Hepatocyte (in vitro differentiated cells): ENCODE data around the gene MT1M. TPM values are rescaled to one million over a fixed set of nuclear protein-coding genes. Genes with fewer than 3 reads are reported as not detected.

Source experiments
- DNase-seq: peaks from one replicate; pipeline ENCODE4 v3.0.0-alpha.2; 2016; ENCODE audit warnings: low spot score
- H2AFZ ChIP-seq: fragments of 200-600 bp; sonication (generic); 2 replicates; pipeline ENCODE4 v1.6.0; 2016; ENCODE audit warnings: antibody characterized with exemption, mild to moderate bottlenecking
- H3K27ac ChIP-seq: fragments of 200-600 bp; sonication (generic); 2 replicates; pipeline ENCODE4 v1.5.1; 2016; ENCODE audit warnings: mild to moderate bottlenecking
- H3K27me3 ChIP-seq: fragments of 200-600 bp; sonication (generic); 2 replicates; pipeline ENCODE4 v1.6.1; 2016
- H3K36me3 ChIP-seq: fragments of 200-600 bp; sonication (generic); replicated peaks from 2 replicates; pipeline ENCODE4 v1.5.1; 2016; ENCODE audit warnings: low read depth; ENCODE audit not compliant: insufficient read depth
- H3K4me1 ChIP-seq: fragments of 200-600 bp; sonication (generic); 2 replicates; pipeline ENCODE4 v1.5.1; 2016; ENCODE audit warnings: mild to moderate bottlenecking, moderate library complexity; ENCODE audit not compliant: insufficient read depth
- H3K4me2 ChIP-seq: fragments of 200-600 bp; sonication (generic); 2 replicates; pipeline ENCODE4 v1.6.0; 2016
- H3K4me3 ChIP-seq: fragments of 200-600 bp; sonication (generic); 2 replicates; pipeline ENCODE4 v1.5.1; 2016; ENCODE audit warnings: mild to moderate bottlenecking
- H3K79me2 ChIP-seq: fragments of 200-600 bp; sonication (generic); 2 replicates; pipeline ENCODE4 v1.6.0; 2017; ENCODE audit warnings: mild to moderate bottlenecking
- H3K9me2 ChIP-seq: fragments of 200-600 bp; sonication (generic); replicated peaks from 2 replicates; pipeline ENCODE4 v1.6.0; 2017; ENCODE audit warnings: mild to moderate bottlenecking; ENCODE audit not compliant: insufficient read depth
- H3K9me3 ChIP-seq: fragments of 200-600 bp; sonication (generic); 2 replicates; pipeline ENCODE4 v1.5.1; 2016; ENCODE audit warnings: low read depth, mild to moderate bottlenecking
- H4K20me1 ChIP-seq: fragments of 200-600 bp; sonication (generic); 2 replicates; pipeline ENCODE4 v1.6.0; 2016; ENCODE audit warnings: mild to moderate bottlenecking; ENCODE audit not compliant: insufficient read depth, poor library complexity, severe bottlenecking
- CTCF ChIP-seq: fragments of 200-600 bp; sonication (generic); IDR thresholded peaks from 2 replicates; pipeline ENCODE4 v1.5.1; 2016; ENCODE audit warnings: antibody characterized with exemption, mild to moderate bottlenecking; ENCODE audit not compliant: poor library complexity
- EZH2 ChIP-seq: fragments of 200-600 bp; sonication (generic); IDR thresholded peaks from 2 replicates; pipeline ENCODE4 v1.6.1; 2016; ENCODE audit warnings: antibody characterized with exemption, mild to moderate bottlenecking, borderline replicate concordance
- EZH2phosphoT487 ChIP-seq: fragments of 200-600 bp; sonication (generic); IDR thresholded peaks from one replicate; pipeline ENCODE4 v1.6.1; 2018; ENCODE audit warnings: antibody characterized with exemption, mild to moderate bottlenecking, low read depth, moderate library complexity; ENCODE audit not compliant: unreplicated experiment, severe bottlenecking
- WGBS: methylation state at CpG from one replicate; pipeline ENCODE4 v1.1.6; 2016; ENCODE audit warnings: low lambda C conversion rate; ENCODE audit errors: missing lambda C conversion rate; 5-methylcytosine and 5-hydroxymethylcytosine counted together
- polyA plus RNA-seq: library from polyadenylated mRNA; unstranded; fragments of >200 nt; fragmentation: Nextera tagmentation; extraction: Ambion mirVana; gene quantifications from 2 replicates; pipeline ENCODE4 v1.2.1, GENCODE V29; 2016
- total RNA-seq: library from RNA; depleted of rRNA; stranded (reverse); fragments of >200 nt; gene quantifications from 2 replicates; pipeline ENCODE4 v1.2.3, GENCODE V29; 2014

MT1M gene
- total and polyA plus RNA-seq, 2 experiments from 2014 or later: 0.60 TPM; not detected in 1

GRCh38 chr16:56609463-56609921, 23.0 kb upstream of the MT1M start:
- Histone ChIP-seq H3K4me3 (peak overlapping the region; percentile 6), H3K27me3 (peaks cover 4% of the 10 kb centered on the region), H3K4me1 (peaks cover 26% of the 10 kb centered on the region), H3K9me2 (no peaks in the 10 kb centered on the region), H3K79me2 (no peaks in the 10 kb centered on the region), H4K20me1 (no peaks in the 10 kb centered on the region), H3K36me3 (no peaks in the 10 kb centered on the region), H3K4me2 (peak overlapping the region; percentile 82), H3K9me3 (no peaks in the 10 kb centered on the region), H3K27ac (peak overlapping the region; percentile 12), H2AFZ (no peak overlapping the region)
- no peak for TF ChIP-seq EZH2
- TF ChIP-seq EZH2phosphoT487: no peak
- TF ChIP-seq CTCF: no peak
- peak; percentile 72 for DNase-seq
- WGBS: 6% methylated on average over 6 of the region's 6 CpGs

GRCh38 chr16:56610017-56610608, 22.3 kb upstream of the MT1M start:
- Histone ChIP-seq H2AFZ (no peak overlapping the region), H3K27me3 (peaks cover 4% of the 10 kb centered on the region), H3K36me3 (no peaks in the 10 kb centered on the region), H3K79me2 (no peaks in the 10 kb centered on the region), H3K27ac (peak overlapping the region; percentile 12), H3K4me2 (peak overlapping the region; percentile 82), H4K20me1 (no peaks in the 10 kb centered on the region), H3K4me3 (no peak overlapping the region), H3K4me1 (peaks cover 26% of the 10 kb centered on the region), H3K9me2 (no peaks in the 10 kb centered on the region), H3K9me3 (no peaks in the 10 kb centered on the region)
- TF ChIP-seq EZH2phosphoT487 (no peak), CTCF (no peak), EZH2 (no peak)
- 17% methylated on average over 10 of the region's 10 CpGs for WGBS
- peak; percentile 49 for DNase-seq

GRCh38 chr16:56610609-56611111, 21.8 kb upstream of the MT1M start:
- Histone ChIP-seq H3K9me2 (no peaks in the 10 kb centered on the region), H4K20me1 (no peaks in the 10 kb centered on the region), H3K4me3 (no peak overlapping the region), H2AFZ (no peak overlapping the region), H3K4me2 (peak overlapping the region; percentile 82), H3K27ac (peak overlapping the region; percentile 12), H3K9me3 (no peaks in the 10 kb centered on the region), H3K79me2 (no peaks in the 10 kb centered on the region), H3K27me3 (peaks cover 4% of the 10 kb centered on the region), H3K36me3 (no peaks in the 10 kb centered on the region), H3K4me1 (peaks cover 26% of the 10 kb centered on the region)
- 25% methylated on average over 2 of the region's 2 CpGs for WGBS
- TF ChIP-seq EZH2 (no peak), EZH2phosphoT487 (no peak), CTCF (no peak)
- DNase-seq: peak; percentile 41
